T-cell (primary cell): ENCODE data around the gene KCNK4. TPM values are rescaled to one million over a fixed set of nuclear protein-coding genes. Genes with fewer than 3 reads are reported as not detected.

ENCODE experiments used
- ATAC-seq, 4 experiments: fragments of 200-7000 bp in 3 of 4; fragments of 150-1000 bp in 1 of 4; cut with Tn5 transposase; replicated peaks in 1 of 4; 1 replicate in 3 of 4; 2 replicates in 1 of 4; pipeline ENCODE4 v1.10.0; 2021; ENCODE audit warnings: moderate library complexity in 3 of 4, mild to moderate bottlenecking in 2 of 4, moderate number of reproducible peaks in 1 of 4
- CTCF ChIA-PET, 2 donors: fragments of 300-600 bp; sonication (Branson Sonifier 250); formaldehyde crosslinking; loops; one replicate each; lab custom pipeline; 2022; ENCODE audit warnings: antibody characterized with exemption in 2 of 2; lab: Charles Lee
- POLR2A ChIA-PET, 2 donors: fragments of 300-600 bp; sonication (Branson Sonifier 250); formaldehyde crosslinking; loops; one replicate each; lab custom pipeline; 2022; ENCODE audit warnings: antibody characterized with exemption in 2 of 2; lab: Charles Lee
- DNase-seq, 35 experiments: peaks; one replicate each; pipeline versions ENCODE4 v3.0.0 to v3.0.0-alpha.2; 2013 to 2023
- H3K27ac ChIP-seq: one replicate; pipeline ENCODE4 v1.5.1; 2013; ENCODE audit warnings: low read length
- H3K27me3 ChIP-seq, 2 experiments: replicated peaks in 1 of 2; 1 replicate in 1 of 2; 2 replicates in 1 of 2; pipeline versions ENCODE4 v1.6.1 to v1.7.0; 2013; ENCODE audit warnings: low read length in 1 of 2, mixed read lengths in 1 of 2; ENCODE audit not compliant: control insufficient read depth in 2 of 2, insufficient read depth in 2 of 2; ENCODE audit errors: extremely low read depth in 1 of 2
- H3K36me3 ChIP-seq, 2 donors: 1 replicate in 1 of 2; 2 replicates in 1 of 2; pipeline versions ENCODE4 v1.6.1 to v1.7.0; 2013; ENCODE audit warnings: low read length in 1 of 2; ENCODE audit not compliant: control insufficient read depth in 2 of 2, insufficient read depth in 1 of 2; ENCODE audit errors: extremely low read depth in 1 of 2
- H3K4me1 ChIP-seq, 2 experiments: 1 replicate in 1 of 2; 2 replicates in 1 of 2; pipeline versions ENCODE4 v1.6.1 to v1.7.0; 2013; ENCODE audit warnings: low read length in 2 of 2, mixed read lengths in 1 of 2; ENCODE audit not compliant: insufficient read depth in 2 of 2, control insufficient read depth in 1 of 2; ENCODE audit errors: extremely low read depth in 1 of 2
- H3K4me3 ChIP-seq, 2 donors: 1 replicate in 1 of 2; 2 replicates in 1 of 2; pipeline versions ENCODE4 v1.5.1 to v1.7.0; 2013; ENCODE audit warnings: mild to moderate bottlenecking in 2 of 2, low read length in 1 of 2, moderate library complexity in 1 of 2; ENCODE audit not compliant: control insufficient read depth in 1 of 2; ENCODE audit errors: extremely low read depth in 1 of 2
- H3K9me3 ChIP-seq: 2 replicates; pipeline ENCODE4 v1.7.0; 2013
- H3K27ac Mint-ChIP-seq, 2 donors: one replicate each; pipeline ENCODE4 v1.8.0; 2020 to 2021; ENCODE audit warnings: mild to moderate bottlenecking in 2 of 2, mixed read lengths in 2 of 2
- H3K27me3 Mint-ChIP-seq, 2 donors: one replicate each; pipeline ENCODE4 v1.8.0; 2021 to 2022; ENCODE audit warnings: mixed read lengths in 2 of 2
- H3K36me3 Mint-ChIP-seq: one replicate; pipeline ENCODE4 v1.8.0; 2021; ENCODE audit warnings: mixed read lengths
- H3K4me1 Mint-ChIP-seq, 3 donors: one replicate each; pipeline ENCODE4 v1.8.0; 2020 to 2022; ENCODE audit warnings: mixed read lengths in 3 of 3, mild to moderate bottlenecking in 1 of 3
- H3K4me3 Mint-ChIP-seq, 3 donors: one replicate each; pipeline ENCODE4 v1.8.0; 2020 to 2022; ENCODE audit warnings: mild to moderate bottlenecking in 3 of 3, mixed read lengths in 3 of 3, moderate library complexity in 3 of 3
- H3K9me3 Mint-ChIP-seq, 3 donors: one replicate each; pipeline ENCODE4 v1.8.0; 2020 to 2022; ENCODE audit warnings: mixed read lengths in 3 of 3
- WGBS: methylation state at CpG from one replicate; pipeline ENCODE4 v1.1.5; 2013; ENCODE audit warnings: missing lambda C conversion rate; ENCODE audit not compliant: insufficient coverage; 5-methylcytosine and 5-hydroxymethylcytosine counted together
- total RNA-seq, 35 experiments: library from RNA in 6 of 35; stranded (reverse) in 6 of 35; fragments of 120-200 nt in 1 of 35; gene quantifications; one replicate each; pipeline versions ENCODE4 v1.2.1 to v1.2.4 and lab custom pipeline; 2013 to 2026

The KCNK4 gene
- total RNA-seq, 5 donors from 2014 or later (not counting 1 experiment from before 2014, with no cell fraction given), result 0.22 to 0.35 (median 0.33) TPM; not detected in 2

DNA sequence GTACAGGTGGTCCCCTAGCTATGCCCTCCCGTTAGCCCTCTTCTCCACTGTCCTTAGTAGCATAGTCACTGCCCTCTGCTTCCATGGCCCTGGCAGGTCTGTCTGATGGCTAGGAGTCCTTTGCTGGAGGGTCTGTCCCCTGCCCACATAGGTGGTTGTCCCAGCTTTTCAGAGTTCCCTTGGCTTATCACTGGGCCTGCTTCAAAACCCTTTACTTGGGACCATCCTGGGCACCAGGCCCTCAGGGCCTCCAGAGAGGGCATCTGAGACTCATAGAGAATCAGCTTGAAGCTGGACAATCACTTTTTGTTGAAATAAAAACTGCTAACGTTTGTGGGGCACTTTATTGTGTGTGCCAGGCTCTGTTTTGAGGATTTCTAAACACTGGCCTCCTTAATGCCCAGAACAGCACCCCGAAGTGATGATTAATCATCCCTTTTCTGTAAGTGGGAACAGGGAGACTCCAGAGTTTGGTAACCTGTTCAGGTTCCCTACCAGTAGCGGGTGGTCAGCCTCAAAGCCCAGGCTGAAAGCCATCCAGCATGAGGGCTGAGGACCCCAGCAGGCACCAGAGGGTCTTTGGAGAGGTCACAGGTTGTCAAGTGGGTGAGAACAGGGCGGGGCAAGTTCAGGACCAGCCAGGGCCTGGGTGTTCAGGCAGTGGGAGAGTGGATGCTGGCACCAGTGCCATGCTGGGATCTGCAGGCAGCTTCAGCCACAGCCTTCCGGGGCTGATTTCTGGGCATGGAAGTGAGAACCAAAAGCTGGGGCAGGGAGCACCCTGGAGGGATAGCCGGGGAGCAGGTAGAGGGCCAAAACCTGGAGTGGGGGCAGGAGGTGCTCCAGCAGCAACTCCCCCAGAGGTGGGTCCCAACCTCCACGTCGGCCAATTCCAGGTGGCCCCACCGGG lies 495 bp upstream of the KCNK4 start:
- POLR2A ChIA-PET, result no interaction called here
- no peaks in the 10 kb centered on the region for H3K36me3 ChIP-seq

DNA sequence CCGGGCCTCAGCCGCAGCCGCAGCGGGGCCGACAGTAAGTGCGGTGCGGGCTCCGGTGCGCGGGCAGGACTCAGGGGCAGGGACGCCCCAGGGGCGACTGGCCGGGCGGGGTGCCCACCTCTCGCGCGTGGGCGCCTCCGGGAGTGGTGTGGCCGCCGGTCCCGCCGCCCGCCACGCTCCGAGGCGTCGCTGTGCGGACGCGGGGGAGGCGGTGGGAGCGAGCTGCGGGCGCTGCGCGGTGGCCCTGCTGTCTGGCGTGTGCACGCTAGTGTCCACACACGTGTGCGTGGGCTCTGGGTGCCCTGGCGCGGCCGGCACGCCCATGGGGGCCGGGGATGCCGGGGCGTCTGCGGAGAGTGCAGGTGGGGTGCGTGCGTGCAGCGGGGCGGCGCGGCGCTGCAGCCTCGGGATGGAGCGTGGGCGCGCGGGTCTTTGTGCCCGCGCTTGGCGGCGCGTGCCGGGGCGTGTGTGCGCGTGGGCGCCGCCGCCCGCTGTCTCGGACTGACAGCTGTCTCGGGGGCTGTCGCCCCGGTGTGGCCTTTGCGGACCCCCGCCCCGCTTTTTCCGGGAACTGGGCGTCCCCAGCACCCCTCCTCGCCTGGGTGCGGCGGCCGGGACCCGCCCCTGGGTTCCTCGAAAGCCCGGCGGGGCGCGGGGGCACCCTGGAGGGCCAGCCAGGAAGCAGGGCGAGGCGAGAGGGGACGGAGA lies 804 bp downstream of the KCNK4 start:
- ChIA-PET POLR2A (no interaction called here), CTCF (no interaction called here)
- Histone ChIP-seq H3K36me3 (no peaks in the 10 kb centered on the region), H3K4me1 (peaks cover 4 to 15% of the 10 kb centered on the region in 2 experiments), H3K27me3 (peaks cover 12 to 67% of the 10 kb centered on the region in 2 experiments), H3K9me3 (no peaks in the 10 kb centered on the region), H3K4me3 (peak overlapping the region; percentile 12 to 50), H3K27ac (no peak overlapping the region)
- H3K4me3 Mint-ChIP-seq, result peak overlapping the region in 2 of 3 donors; percentile 31 to 69
- peaks cover 5 to 12% (median 6%) of the 10 kb centered on the region in 3 donors for H3K4me1 Mint-ChIP-seq
- H3K36me3 Mint-ChIP-seq, result no peaks in the 10 kb centered on the region
- DNase-seq (peak in 1 of 35 experiments; percentile 47), ATAC-seq (peak; percentile 57 to 69 (median 68))
- WGBS, result under 1% methylated on average over 92 of the region's 96 CpGs
- H3K27ac Mint-ChIP-seq, result no peak overlapping the region
- no peaks in the 10 kb centered on the region for H3K9me3 Mint-ChIP-seq
- H3K27me3 Mint-ChIP-seq, result peaks cover 36 to 49% of the 10 kb centered on the region in 2 donors

More for the DNA sequence above, 495 bp upstream of the KCNK4 start:
- peaks cover 5 to 56% of the 10 kb centered on the region in 2 experiments for H3K27me3 ChIP-seq
- 63% methylated on average over 9 of the region's 10 CpGs for WGBS
- peaks cover 4 to 26% of the 10 kb centered on the region in 2 experiments for H3K4me1 ChIP-seq
- no peak overlapping the region for H3K4me3 ChIP-seq
- Mint-ChIP-seq H3K36me3 (no peaks in the 10 kb centered on the region), H3K27me3 (peaks cover 29 to 36% of the 10 kb centered on the region in 2 donors), H3K27ac (no peak overlapping the region), H3K4me3 (peak overlapping the region; percentile 57 to 73 (median 72)), H3K9me3 (no peaks in the 10 kb centered on the region), H3K4me1 (peaks cover 13 to 20% (median 14%) of the 10 kb centered on the region in 3 donors)
- no peak overlapping the region for H3K27ac ChIP-seq
- CTCF ChIA-PET, result no interaction called here
- no peaks in the 10 kb centered on the region for H3K9me3 ChIP-seq
- DNase-seq (no peak), ATAC-seq (no peak)

DNA sequence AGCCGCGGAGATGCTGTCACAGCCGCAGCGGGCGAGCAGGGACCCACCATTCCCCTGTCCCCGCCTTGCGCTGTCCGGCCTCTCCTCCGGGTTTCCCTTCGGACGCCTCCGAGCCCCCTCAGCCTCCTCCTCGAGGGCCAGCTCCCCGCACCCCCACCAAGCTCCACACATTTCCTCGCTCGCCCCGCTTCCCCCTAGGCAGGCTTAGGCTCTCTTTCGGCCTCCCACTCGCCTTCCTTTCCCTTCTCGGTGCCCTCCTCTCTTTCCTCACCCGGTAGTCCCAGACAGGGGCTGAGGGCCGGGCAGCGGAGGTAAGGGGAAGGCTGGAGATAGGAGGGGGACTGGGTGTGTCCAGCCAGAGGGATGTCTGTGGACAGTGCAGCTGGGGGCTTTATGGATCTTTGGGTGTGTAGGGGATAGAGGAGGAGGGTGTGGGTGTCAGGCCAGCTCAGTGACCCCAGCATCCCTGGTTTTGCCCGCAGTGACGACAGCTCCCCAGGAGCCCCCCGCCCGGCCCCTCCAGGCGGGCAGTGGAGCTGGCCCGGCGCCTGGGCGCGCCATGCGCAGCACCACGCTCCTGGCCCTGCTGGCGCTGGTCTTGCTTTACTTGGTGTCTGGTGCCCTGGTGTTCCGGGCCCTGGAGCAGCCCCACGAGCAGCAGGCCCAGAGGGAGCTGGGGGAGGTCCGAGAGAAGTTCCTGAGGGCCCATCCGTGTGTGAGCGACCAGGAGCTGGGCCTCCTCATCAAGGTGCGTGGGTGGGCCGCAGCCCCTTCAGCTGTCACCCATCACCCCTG lies 1.6 kb downstream of the KCNK4 start:
- no peak for DNase-seq
- CTCF ChIA-PET, result no interaction called here
- H3K27ac Mint-ChIP-seq, result no peak overlapping the region

DNA sequence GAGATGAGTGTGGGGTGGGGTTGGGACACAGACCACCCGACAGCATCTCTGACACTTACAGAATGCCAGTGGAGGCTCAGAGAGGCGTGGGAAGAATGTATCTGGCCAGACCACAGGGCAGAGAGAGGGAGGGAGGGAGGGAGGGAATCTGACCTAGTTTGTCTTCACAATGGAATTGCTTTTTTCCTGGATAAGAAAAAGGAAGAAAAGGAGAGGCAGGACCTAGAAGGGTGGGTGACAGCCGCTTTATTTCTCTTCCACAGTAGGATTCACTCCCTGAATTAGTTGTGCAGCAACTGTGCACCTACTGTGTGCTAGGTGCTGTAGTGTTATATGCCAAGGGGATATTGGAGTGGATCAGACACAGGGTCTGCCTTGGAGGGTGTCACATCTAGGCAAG lies 3.7 kb downstream of the KCNK4 start:
- H3K4me3 Mint-ChIP-seq, result no peak overlapping the region
- no peak overlapping the region for H3K4me3 ChIP-seq
- CTCF ChIA-PET, result interaction anchor here (0.7 kb wide), 3 partner anchors 9 to 11 kb away, joined by 4 to 10 read pairs (median 4); no protein-coding TSS in a partner anchor
- peaks cover 16 to 26% (median 18%) of the 10 kb centered on the region in 3 donors for H3K4me1 Mint-ChIP-seq
- H3K36me3 ChIP-seq, result no peaks in the 10 kb centered on the region
- peak overlapping the region in 1 of 2 donors; percentile 11 for H3K27ac Mint-ChIP-seq
- H3K9me3 Mint-ChIP-seq, result no peaks in the 10 kb centered on the region
- POLR2A ChIA-PET, result interaction anchor here (0.6 to 0.7 kb wide), 2 partner anchors 283 to 307 kb away, joined by 7 to 9 read pairs; no protein-coding TSS in a partner anchor
- WGBS, result 75% methylated on average over 3 of the region's 3 CpGs
- no peaks in the 10 kb centered on the region for H3K36me3 Mint-ChIP-seq
- peaks cover 7 to 36% of the 10 kb centered on the region in 2 experiments for H3K4me1 ChIP-seq
- no peak for DNase-seq
- ATAC-seq, result no peak
- no peak overlapping the region for H3K27ac ChIP-seq
- H3K27me3 ChIP-seq, result peaks cover 21 to 91% of the 10 kb centered on the region in 2 experiments
- H3K27me3 Mint-ChIP-seq, result peaks cover 55 to 74% of the 10 kb centered on the region in 2 donors
- H3K9me3 ChIP-seq, result no peaks in the 10 kb centered on the region

More for the DNA sequence above, 1.6 kb downstream of the KCNK4 start:
- peak in 2 of 4 experiments; percentile 15 to 20 for ATAC-seq
- Histone ChIP-seq H3K36me3 (no peaks in the 10 kb centered on the region), H3K27ac (no peak overlapping the region), H3K27me3 (peaks cover 14 to 74% of the 10 kb centered on the region in 2 experiments), H3K9me3 (no peaks in the 10 kb centered on the region), H3K4me3 (peak overlapping the region; percentile 12 to 50), H3K4me1 (peaks cover 4 to 19% of the 10 kb centered on the region in 2 experiments)
- 31% methylated on average over 25 of the region's 42 CpGs for WGBS
- H3K27me3 Mint-ChIP-seq, result peaks cover 43 to 57% of the 10 kb centered on the region in 2 donors
- POLR2A ChIA-PET, result no interaction called here
- H3K9me3 Mint-ChIP-seq, result no peaks in the 10 kb centered on the region
- peak overlapping the region in 2 of 3 donors; percentile 31 to 69 for H3K4me3 Mint-ChIP-seq
- no peaks in the 10 kb centered on the region for H3K36me3 Mint-ChIP-seq
- peaks cover 9 to 15% (median 11%) of the 10 kb centered on the region in 3 donors for H3K4me1 Mint-ChIP-seq

DNA sequence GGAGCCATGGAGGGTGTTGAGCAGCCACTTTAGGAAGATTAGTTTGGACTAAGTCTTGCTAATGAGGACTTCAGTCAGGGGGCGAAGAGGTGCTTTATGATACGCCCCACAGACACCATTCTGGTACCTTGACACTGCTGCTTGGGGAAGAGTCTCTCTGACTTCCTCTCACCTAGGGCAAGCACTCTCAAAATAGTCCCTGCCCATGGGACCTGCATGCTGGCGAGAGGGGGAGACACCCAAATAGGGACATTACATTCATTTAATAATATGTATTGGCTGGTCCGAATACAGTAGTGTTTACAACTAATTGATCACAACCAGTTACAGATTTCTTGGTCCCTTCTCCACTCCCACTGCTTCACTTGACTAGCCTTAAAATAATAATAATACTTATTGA lies 4.7 kb downstream of the KCNK4 start:
- Histone ChIP-seq H3K9me3 (no peaks in the 10 kb centered on the region), H3K27me3 (peaks cover 20 to 91% of the 10 kb centered on the region in 2 experiments), H3K27ac (no peak overlapping the region), H3K36me3 (no peaks in the 10 kb centered on the region), H3K4me3 (no peak overlapping the region), H3K4me1 (peaks cover 13 to 46% of the 10 kb centered on the region in 2 experiments)
- no peak overlapping the region for H3K4me3 Mint-ChIP-seq
- DNase-seq (no peak), ATAC-seq (no peak)
- WGBS, result no CpG with 5 or more reads among the region's 4 CpGs
- no peaks in the 10 kb centered on the region for H3K36me3 Mint-ChIP-seq
- H3K4me1 Mint-ChIP-seq, result peaks cover 22 to 31% (median 24%) of the 10 kb centered on the region in 3 donors
- H3K9me3 Mint-ChIP-seq, result no peaks in the 10 kb centered on the region
- no peak overlapping the region for H3K27ac Mint-ChIP-seq
- POLR2A ChIA-PET, result no interaction called here
- CTCF ChIA-PET, result no interaction called here
- H3K27me3 Mint-ChIP-seq, result peaks cover 56 to 78% of the 10 kb centered on the region in 2 donors
